HG03460 (cell line): ENCODE results near the gene DNAH9.
"Not testable (repeated sequence)": the region's sequence is repeated elsewhere in the genome, so short reads cannot be mapped to it uniquely, and the experiment has no call there.

Source experiments
- ATAC-seq: cut with Tn5 transposase; IDR thresholded peaks from one replicate; pipeline ENCODE4 v1.9.1; 2021; ENCODE audit not compliant: unreplicated experiment

The DNAH9 gene

DNA sequence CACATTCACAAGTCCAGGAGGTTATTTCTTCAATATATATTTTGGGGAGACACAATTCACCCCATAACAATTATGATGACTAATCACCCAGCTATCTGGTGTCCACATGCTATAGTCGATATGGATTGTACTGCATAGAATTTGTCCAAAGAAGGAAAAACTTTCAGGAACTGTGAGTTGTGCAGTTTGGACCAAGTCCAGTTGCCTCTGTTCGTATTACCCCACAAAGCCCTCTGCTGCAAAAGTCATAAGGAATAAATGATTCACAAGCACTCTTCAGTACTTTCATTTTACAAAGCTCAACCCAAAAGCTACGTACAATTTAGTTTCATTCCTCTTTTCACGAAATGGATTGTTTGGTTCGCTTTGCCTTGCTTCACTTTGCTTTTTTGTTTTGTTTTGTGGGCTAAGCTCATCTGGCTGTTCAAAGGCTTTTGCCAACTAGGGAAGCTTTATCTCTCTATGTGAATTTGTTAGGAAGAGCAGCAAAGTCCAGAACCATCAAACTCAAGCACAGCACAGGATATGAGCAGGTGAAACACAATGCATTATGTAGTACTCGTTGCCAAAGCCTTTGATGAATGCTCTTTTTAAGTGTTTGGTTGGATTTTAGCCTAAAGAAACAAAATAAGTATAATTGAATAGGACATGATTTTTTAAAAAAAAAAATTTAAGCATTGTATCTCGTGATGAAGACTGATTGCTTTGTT lies 300.4 kb downstream of the DNAH9 start:
- ATAC-seq, result no peak

DNA sequence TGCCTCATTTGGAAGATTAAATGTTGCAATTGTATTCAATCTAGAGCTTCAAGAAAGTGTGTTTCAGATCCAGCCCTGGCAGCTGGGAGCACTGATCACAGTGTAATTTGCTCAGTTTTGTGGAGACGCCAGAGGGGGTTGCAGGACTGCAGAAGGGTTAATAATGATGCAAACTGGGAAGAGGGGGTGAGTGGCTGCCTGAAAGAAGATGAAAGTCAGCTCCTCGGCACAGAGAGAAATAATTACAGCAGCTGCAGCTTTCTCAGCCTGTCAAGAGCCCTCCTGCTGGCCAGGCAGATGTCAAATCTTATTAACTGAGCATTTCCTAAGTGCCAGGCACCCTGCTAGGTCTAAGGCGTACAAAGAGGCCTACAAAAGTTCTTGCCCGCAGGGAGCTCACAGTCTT lies 301.3 kb downstream of the DNAH9 start:
- ATAC-seq, result no peak

DNA sequence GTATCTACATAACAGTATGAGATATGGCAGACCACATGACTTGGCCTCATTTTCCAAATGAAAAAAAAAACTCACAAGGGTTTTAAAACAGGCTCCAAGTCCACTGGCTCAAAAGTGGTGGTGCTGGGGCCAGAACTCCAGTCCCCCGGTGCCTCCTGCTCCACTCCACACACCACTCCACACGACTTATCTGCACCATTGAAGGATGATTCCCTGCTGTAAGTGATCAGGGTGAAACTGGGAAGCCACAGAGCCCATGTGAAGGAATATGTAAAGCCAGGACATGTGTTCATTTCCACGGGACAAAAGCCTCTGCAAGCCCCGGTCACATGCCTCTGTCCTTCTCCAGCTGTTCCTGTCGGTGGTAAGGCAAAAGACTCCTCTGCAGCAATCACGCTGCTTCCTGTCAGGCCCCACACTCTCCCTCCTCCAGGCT lies 301.8 kb downstream of the DNAH9 start:
- no peak for ATAC-seq

GRCh38 chr17:11900655-11901054 lies 302.4 kb downstream of the DNAH9 start:
- no peak for ATAC-seq

- ATAC-seq, result no peak
These were observed 303.7 kb downstream of the DNAH9 start for GRCh38 chr17:11901931-11902330.

GRCh38 chr17:11908711-11909146 lies 310.5 kb downstream of the DNAH9 start:
- no peak for ATAC-seq

DNA sequence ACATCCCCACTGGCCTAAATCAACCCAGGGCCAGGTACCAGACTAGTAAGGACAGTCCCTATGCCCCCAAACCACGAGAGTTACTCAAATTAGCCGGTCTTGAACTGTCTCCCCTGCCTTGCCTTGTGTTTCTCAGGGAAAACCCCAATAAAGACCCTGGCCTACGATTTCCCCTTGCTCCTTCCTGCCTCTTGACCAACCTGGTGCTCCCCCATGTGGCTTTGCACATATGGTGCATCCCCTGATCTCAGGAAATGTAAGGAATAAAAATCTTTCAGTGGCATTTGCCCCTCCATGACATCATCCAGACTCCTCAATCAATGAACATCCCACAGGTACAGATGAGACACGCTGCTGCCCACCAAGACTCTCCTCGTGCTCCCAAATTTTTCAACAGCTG lies 311.1 kb downstream of the DNAH9 start:
- ATAC-seq, result no peak

- ATAC-seq, result no peak
These were observed 317.8 kb downstream of the DNAH9 start for GRCh38 chr17:11916091-11916490.

GRCh38 chr17:11917415-11917814 lies 319.1 kb downstream of the DNAH9 start:
- ATAC-seq, result no peak

DNA sequence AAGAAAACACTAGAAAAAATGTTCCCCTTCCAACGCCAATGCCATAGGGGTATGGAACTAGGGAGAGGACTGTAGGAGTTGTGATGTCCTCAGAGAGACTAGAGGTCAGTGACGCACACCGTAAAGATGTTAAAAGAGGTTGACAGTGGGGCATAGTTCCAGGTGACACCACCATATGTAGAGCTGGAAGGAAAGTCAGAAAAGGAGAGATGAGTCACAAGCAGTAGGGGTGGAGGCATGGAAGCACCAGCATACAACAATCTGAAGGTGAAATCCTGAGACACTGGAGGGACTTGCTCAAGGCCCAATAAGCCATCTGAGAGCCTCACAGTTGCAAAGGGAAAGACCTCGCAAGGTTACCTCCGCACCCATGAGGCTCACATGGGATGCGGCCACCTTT lies 323.0 kb downstream of the DNAH9 start:
- no peak for ATAC-seq

GRCh38 chr17:11922638-11923037 lies 324.4 kb downstream of the DNAH9 start:
- no peak for ATAC-seq

DNA sequence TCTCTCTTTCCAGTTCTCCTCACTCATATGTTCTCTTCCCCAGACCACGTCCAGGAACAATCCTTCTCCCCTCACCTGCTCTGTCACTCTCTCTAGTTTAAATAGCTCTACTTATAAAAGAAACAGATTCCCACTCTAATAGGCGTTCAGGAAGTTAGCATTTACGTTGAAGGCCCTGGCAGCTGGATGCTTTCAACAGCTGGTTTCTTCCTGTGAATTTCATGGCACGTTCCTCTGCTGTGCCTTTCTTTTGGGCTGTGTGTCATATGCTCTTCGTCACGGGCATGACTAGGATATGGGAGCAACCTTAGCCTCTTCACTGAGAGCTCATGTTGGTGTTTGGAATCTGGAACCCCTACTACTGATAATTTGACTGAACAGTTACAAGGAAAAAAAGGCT lies 325.8 kb downstream of the DNAH9 start:
- ATAC-seq, result no peak

GRCh38 chr17:11925262-11926021 lies 327.2 kb downstream of the DNAH9 start:
- ATAC-seq, result no peak

- no peak for ATAC-seq
These were observed 330.2 kb downstream of the DNAH9 start for GRCh38 chr17:11928436-11928835.

- no peak for ATAC-seq
These were observed 334.1 kb downstream of the DNAH9 start for GRCh38 chr17:11932337-11932898.

- ATAC-seq, result no peak
These were observed 337.6 kb downstream of the DNAH9 start for GRCh38 chr17:11935734-11936406.

DNA sequence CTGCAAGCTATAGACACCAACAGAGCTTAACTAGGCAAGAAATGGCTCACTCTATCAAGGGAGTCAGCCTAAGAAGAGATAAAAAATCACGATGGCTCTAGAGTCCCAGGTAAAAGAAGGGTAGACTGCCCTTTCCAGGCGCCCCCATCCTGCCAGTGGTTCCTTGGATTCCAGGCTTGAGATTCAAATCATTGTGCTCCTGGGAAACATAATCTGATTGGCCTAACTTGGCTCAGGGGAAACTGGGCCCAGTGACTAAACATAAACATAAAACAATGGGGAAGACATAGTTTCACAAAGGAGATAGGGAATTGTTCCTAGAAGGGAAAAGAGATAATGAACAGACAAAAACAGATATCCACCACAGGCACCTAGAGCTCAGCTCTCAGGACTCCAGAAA lies 342.6 kb downstream of the DNAH9 start:
- no peak for ATAC-seq

- ATAC-seq, result not testable (repeated sequence)
These were observed 344.8 kb downstream of the DNAH9 start for GRCh38 chr17:11943086-11943485.

- ATAC-seq, result no peak
These were observed 345.6 kb downstream of the DNAH9 start for GRCh38 chr17:11943759-11944347.

DNA sequence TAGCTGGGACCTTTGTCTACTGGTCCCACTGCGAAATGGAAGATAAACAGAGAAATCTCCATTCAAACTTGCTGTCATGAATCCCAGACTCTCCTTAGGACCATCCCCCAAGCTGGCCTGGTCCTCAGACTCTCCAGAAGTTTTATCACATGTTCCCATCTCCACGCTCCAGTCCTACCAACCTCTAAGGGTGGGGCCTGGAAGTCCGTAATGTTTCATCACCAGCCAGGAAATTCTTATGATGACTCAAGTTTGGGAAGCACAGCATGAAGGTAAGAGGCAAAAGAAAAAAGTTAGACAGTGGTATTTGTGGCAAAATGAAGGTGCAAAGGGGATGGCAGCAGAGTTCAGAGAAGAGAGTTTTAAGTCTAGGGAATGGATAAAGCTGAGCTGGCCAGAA lies 346.3 kb downstream of the DNAH9 start:
- ATAC-seq, result no peak

DNA sequence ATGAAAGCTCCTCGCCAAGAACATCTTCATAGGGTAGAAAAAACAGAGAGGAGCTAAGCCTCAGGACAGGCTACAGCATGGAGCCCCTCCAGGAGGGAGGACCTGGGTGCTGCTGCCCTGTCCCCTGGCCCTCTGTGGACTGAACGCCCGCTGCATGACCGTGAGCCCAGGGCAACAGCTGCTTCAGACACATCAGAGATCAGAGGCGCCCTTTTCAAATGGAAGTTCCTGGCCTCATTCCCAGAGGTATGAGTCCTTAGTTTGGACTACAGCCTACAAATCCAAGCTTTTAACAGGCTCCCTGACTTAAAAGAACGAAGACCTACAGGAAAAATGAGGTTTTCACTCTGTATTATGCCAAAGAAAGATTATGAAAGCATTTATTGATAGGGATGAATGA lies 350.5 kb downstream of the DNAH9 start:
- no peak for ATAC-seq
